ENCODE results near the gene STPG2. TPM values are rescaled to one million over a fixed set of nuclear protein-coding genes. Genes with fewer than 3 reads are reported as not detected.

The STPG2 gene
- total RNA-seq, 1 donor from 2014 or later: not detected

DNA sequence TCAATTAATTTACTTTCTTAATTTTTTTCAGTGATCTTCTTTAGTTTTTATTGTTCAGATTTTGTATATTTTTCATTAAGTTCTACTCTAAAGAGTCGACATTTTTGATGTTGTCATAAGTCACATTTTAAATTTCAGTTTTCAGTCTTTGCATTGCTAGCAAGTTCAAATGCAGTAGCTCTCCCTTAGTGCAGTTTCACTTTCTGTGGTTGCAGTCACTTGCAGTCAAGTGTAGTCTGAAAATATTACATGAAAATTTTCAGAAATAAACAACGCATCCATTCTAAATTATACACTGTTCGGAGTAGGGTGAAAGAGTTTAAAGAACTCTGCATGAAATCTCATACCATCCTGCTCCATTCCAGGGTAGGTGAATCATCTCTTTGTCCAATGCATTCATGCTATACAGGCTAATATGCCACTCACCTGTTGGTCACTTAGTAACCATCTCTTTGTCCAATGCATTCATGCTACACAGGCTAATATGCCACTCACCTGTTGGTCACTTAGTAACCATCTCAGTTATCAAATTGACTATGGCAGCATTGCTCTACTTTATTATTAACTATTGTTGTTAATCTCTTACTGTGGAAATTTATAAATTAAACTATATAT is 356.9 kb downstream of the STPG2 start:
- intact Hi-C loops (cut with DNase I): no loop called here
- TF ChIP-seq, protein P1, sequence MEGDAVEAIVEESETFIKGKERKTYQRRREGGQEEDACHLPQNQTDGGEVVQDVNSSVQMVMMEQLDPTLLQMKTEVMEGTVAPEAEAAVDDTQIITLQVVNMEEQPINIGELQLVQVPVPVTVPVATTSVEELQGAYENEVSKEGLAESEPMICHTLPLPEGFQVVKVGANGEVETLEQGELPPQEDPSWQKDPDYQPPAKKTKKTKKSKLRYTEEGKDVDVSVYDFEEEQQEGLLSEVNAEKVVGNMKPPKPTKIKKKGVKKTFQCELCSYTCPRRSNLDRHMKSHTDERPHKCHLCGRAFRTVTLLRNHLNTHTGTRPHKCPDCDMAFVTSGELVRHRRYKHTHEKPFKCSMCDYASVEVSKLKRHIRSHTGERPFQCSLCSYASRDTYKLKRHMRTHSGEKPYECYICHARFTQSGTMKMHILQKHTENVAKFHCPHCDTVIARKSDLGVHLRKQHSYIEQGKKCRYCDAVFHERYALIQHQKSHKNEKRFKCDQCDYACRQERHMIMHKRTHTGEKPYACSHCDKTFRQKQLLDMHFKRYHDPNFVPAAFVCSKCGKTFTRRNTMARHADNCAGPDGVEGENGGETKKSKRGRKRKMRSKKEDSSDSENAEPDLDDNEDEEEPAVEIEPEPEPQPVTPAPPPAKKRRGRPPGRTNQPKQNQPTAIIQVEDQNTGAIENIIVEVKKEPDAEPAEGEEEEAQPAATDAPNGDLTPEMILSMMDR (IDR thresholded peaks at IDR 0.05): no peak
- Histone ChIP-seq H3K27me3 (no peaks in the 10 kb centered on the region), H3K4me1 (no peaks in the 10 kb centered on the region), H3K9me3 (no peaks in the 10 kb centered on the region), H3K27ac (no peak overlapping the region), H3K36me3 (no peaks in the 10 kb centered on the region), H3K4me3 (no peak overlapping the region)
- no peak for DNase-seq (ENCODE audit: low spot score in 2 of 2)

DNA sequence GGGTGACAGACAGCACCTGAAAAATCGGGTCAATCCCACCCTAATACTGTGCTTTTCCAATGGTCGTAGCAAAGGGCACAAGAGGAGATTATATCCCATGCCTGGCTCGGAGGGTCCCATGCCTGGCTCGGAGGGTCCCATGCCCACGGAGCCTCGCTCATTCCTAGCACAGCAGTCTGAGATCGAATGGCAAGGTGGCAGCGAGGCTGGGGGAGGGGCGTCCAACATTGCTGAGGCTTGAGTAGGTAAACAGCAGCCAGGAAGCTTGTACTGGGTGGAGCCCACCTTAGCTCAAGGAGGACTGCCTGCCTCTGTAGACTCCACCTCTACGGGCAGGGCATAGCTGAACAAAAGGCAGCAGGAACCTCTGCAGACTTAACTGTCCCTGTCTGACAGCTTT is 365.1 kb downstream of the STPG2 start:
- intact Hi-C loops (cut with DNase I): no loop called here
- Histone ChIP-seq H3K27ac (no peak overlapping the region), H3K4me3 (no peak overlapping the region), H3K27me3 (no peaks in the 10 kb centered on the region), H3K4me1 (no peaks in the 10 kb centered on the region), H3K36me3 (no peaks in the 10 kb centered on the region), H3K9me3 (no peaks in the 10 kb centered on the region)
- DNase-seq (ENCODE audit: low spot score in 2 of 2): no peak
- TF ChIP-seq, protein P1 (IDR thresholded peaks at IDR 0.05): no peak

DNA sequence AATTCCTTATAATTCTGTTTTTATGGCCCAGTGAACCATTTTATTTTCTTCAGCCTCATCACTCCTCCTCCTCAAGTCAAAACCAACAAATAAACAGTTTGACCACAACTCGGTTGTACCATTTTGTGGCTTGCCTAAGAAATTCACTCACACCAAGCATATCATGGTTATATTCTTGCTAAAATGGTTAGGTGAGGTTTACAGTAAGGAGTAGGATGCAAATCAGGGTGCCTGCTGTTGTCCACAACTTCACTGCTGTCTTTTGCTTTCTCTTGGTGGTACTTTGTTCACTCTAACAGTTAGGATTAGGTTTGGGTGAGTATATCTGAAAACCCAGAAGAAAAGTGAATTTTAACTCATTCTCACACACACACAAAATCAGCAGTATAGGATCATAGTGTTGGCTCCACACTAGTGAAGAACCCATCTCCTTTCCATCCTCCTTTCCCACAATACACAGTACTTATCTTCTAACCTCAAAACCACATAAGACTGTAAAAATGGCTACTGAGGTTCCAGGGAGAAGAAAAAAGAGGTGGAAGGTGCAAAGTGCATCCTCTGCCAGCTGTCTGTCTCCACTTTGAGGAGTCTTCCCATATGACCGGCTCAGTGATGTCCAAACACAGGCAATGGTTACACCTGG is 368.8 kb downstream of the STPG2 start:
- intact Hi-C loops (cut with DNase I): no loop called here
- H3K4me1 ChIP-seq: no peaks in the 10 kb centered on the region
- H3K27me3 ChIP-seq: no peaks in the 10 kb centered on the region
- H3K27ac ChIP-seq: no peak overlapping the region
- DNase-seq (ENCODE audit: low spot score in 2 of 2): no peak
- H3K9me3 ChIP-seq: peaks cover 0 to 3% of the 10 kb centered on the region in 2 donors
- no peak overlapping the region for H3K4me3 ChIP-seq
- no peaks in the 10 kb centered on the region for H3K36me3 ChIP-seq
- TF ChIP-seq, protein P1 (IDR thresholded peaks at IDR 0.05): no peak

DNA sequence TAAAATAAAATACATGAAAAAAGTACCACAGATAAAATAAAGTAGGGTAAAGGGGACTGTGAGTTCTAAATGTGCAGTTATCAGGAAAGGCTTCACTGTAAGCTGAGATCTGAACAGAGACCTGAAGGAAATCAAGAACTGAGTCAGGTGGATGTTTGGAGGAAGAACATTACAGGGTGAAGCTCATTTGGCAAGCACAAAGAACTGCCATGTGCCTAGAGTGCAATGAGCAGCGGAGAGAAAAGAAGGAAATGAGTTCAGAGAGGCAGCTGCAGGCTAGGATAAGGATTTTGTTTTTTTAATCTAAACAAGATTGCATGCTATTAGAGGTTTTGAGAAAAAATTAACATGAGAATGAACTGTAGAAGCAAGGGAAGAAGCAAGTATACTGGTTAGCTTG is 373.1 kb downstream of the STPG2 start:
- TF ChIP-seq, protein P1 (IDR thresholded peaks at IDR 0.05): no peak
- no peak for DNase-seq (ENCODE audit: low spot score in 2 of 2)
- intact Hi-C loops (cut with DNase I): no loop called here
- Histone ChIP-seq H3K9me3 (peaks cover 0 to 3% of the 10 kb centered on the region in 2 donors), H3K27me3 (no peaks in the 10 kb centered on the region), H3K4me1 (no peaks in the 10 kb centered on the region), H3K4me3 (no peak overlapping the region), H3K27ac (no peak overlapping the region), H3K36me3 (no peaks in the 10 kb centered on the region)

DNA sequence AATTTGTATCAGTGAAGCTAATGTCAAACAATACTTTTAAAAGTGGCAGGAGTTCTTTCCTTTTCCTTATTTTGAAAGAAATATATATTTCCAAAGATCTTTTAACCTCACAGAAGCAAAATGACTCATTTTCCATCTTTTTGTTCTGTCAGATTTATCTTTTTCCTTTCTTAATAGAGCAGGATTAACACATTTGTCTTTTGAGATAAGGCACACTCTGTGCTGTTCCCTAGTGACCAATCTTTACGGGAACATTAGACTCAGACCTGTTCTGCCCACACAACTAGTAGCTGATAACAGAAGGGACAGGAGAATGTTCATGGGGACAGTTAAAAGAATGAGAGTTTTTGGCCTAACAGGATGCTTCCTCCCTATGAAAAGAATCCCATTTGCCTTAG is 381.2 kb downstream of the STPG2 start:
- TF ChIP-seq, protein P1 (IDR thresholded peaks at IDR 0.05): no peak
- H3K27me3 ChIP-seq: no peaks in the 10 kb centered on the region
- intact Hi-C loops (cut with DNase I): no loop called here
- H3K27ac ChIP-seq: no peak overlapping the region
- H3K36me3 ChIP-seq: no peaks in the 10 kb centered on the region
- H3K4me1 ChIP-seq: no peaks in the 10 kb centered on the region
- no peak for DNase-seq (ENCODE audit: low spot score in 2 of 2)
- no peak overlapping the region for H3K4me3 ChIP-seq
- no peaks in the 10 kb centered on the region for H3K9me3 ChIP-seq
